Myocyte (in vitro differentiated cells): ENCODE measurements around the gene PPARG. TPM values are rescaled to one million over a fixed set of nuclear protein-coding genes. Genes with fewer than 3 reads are reported as not detected.
"Not testable (repeated sequence)": the region's sequence is repeated elsewhere in the genome, so short reads cannot be mapped to it uniquely, and the experiment has no call there.

Experiments
- DNase-seq: peaks from one replicate; pipeline ENCODE4 v3.0.0-alpha.2; 2012; ENCODE audit warnings: low read depth
- total RNA-seq: library from RNA; depleted of rRNA; stranded (reverse); fragments of >200 nt; gene quantifications from 2 replicates; pipeline ENCODE4 v1.2.3, GENCODE V29; 2014

The PPARG gene
- total RNA-seq, 1 donor from 2014 or later: 1.2 TPM

DNA sequence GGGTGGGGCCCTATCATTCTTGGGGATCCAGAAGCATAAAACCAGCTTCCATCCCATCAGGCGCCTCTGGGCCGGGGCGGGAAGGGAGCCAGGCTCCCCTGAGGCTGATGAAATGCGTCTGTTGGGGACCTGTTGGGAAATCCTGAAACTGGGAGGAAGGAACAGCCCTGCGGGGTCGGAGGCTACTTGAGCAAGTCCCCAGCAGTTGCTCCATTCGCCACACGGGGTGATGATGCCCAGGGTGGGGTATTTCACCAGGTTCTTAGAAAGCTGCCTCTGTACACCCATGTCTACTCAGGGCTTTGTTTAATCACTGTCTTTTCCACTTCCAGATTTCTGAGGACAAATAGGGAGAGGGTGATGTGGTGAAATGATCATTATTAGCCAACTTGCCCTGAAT lies 170.0 kb downstream of the PPARG start:
- DNase-seq: no peak

GRCh38 chr3:12460127-12460526 lies 171.3 kb downstream of the PPARG start:
- no peak for DNase-seq

GRCh38 chr3:12461097-12461649 lies 172.3 kb downstream of the PPARG start:
- DNase-seq: no peak

DNA sequence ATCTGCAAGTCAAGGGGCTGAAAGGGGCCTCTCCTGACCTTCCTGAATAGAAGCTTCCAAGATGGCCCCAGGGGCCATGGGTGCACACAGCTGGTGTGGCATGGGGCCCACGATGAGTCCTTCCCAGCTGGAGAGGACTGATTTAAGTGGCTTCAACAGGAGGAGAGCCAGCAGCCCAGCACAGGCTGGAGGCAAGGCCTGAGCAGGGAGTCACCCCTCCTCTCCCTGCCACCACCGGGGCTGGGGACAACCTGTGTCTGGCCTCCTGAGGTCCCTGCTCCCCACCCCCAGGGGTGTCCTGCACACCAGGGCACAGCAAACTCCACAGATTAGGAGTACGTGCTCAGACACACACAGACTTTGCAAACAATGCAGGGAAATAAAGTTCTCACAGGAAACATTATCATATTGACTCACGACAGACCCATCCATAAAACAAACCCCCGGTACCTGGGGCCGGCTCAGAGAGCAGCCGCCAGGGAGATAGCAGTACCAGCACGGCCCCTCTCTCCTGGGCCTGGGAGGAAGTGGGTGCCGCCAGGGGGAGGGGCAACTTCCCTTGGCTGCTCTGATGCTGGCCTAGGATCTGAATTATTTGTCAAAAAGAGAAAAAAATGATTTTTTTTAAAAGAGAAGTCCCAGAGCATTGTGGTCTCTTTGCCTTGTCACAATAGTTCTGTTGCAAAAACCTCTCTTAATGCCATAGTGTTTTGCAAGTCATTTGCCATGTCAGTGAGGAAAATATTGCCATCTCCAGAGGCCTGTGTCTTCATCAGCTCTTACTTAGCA lies 173.5 kb downstream of the PPARG start:
- no peak for DNase-seq

GRCh38 chr3:12463686-12464085 lies 174.8 kb downstream of the PPARG start:
- peak; percentile 53 for DNase-seq

DNA sequence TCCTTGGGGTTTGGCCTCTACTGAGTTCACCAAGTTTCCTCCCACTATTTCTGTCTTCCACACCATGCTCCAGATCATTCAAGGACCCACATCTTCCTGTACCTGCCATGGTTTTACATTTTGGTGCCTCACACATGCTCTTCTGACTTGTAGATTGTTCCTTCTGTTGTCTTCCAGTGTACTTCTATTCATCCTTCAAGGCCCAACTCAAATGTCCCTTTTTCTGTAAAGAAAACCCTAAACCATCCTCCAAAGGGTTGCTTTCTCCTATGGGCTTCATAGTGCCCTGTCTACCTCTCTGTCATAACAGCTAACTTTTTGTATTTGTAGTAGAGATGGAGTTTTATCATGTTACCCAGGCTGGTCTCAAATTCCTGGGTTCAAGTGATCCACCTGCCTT lies 175.3 kb downstream of the PPARG start:
- no peak for DNase-seq

- DNase-seq: no peak
Observed at GRCh38 chr3:12465151-12465835, 176.4 kb downstream of the PPARG start.

- no peak for DNase-seq
Observed at GRCh38 chr3:12465836-12466225, 177.0 kb downstream of the PPARG start.

DNA sequence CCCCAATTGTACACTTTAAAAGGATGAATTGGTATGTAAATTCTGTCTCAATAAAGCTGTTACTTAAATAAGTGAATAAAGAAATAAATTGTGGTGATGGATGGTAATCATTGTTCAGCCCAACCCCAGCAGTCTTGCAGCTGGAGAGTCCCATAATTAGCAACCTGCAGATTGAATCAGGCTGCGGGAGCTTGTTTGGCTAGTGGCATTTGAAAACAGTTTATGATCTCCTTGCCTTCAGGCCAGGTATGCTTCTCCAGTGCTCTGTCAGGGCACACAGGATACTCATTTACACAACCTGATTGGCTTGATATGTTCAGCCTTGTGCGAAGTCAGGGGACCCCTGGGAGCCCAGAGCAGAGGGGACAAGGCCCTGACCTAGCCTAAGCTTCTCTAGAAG lies 178.9 kb downstream of the PPARG start:
- no peak for DNase-seq

DNA sequence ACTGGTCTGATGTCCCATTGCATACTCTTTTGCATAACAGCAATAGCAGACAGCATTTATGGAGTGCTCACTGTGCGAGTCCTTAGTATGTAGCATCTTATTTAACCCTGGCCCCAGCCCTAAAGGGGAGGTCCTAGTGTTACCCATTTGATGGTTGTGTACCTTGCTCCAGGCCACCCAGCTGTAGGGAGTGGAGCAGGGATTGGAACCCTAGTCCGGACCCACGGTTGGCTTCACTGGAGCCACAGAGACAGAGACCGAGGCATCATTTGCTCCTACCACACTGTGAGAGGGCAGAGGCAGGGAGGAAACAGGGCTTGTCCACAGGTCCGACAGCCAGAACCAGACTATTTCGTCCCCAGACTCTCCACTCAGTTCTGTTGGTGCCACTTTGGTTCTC lies 179.4 kb downstream of the PPARG start:
- no peak for DNase-seq

DNA sequence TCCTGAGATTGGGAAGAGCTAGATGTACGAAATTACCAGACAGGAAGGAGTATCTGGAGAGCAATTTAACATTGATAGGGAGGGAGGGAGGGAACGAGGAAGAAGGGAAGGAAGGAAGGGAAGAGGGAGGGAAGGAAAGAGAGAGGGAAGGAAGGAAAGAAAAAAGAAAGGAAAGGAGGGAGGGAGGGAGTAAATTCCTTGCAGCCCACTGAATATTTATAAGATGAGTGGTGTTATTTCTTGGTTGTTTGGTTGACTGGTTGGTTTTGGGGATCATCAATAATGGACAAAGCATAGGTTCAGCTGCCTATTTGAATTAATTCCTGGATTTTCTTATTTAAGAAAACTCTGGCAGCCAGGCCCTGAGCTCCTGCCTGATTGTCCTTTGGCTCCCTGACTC lies 179.9 kb downstream of the PPARG start:
- no peak for DNase-seq

DNA sequence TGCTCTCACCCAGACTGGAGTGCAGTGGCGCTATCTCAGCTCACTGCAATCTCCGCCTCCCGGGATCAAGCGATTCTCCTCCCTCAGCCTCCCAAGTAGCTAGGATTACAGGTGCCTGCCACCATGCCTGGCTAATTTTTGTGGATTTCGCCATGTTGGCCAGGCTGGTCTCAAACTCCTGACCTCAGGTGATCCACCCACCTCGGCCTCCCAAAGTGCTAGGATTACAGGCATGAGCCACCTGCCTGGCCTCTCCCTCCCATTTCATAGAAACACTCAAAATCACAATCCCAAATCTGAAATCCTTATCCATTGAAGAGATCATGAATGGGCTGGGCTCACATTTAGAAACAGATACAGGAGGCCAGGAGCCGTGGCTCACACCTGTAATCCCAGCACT lies 180.4 kb downstream of the PPARG start:
- DNase-seq: not testable (repeated sequence)

- DNase-seq: no peak
Observed at GRCh38 chr3:12470111-12470510, 181.2 kb downstream of the PPARG start.

- DNase-seq: no peak
Observed at GRCh38 chr3:12470680-12471079, 181.8 kb downstream of the PPARG start.

DNA sequence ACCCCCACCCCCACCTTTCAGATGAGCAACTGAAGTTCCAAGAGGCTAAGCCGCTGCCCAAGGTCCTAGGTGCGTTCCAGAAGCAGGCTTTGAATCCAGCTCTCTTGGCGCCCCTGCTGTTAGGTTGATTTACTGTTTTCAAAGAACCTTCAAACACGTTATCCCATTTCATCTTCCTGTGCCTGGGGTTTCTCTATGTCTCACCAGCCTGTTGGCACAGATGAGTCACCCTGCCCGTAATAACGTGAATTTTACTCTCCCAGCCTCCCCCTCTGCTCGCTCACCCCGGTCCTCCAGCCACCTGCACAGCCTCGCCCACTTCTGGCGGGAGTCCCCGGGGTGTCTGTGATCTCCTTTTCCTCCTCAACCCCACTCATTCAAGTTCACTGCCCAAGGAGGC lies 182.4 kb downstream of the PPARG start:
- DNase-seq: peak; percentile 45

GRCh38 chr3:12472000-12472610 lies 183.2 kb downstream of the PPARG start:
- DNase-seq: no peak

DNA sequence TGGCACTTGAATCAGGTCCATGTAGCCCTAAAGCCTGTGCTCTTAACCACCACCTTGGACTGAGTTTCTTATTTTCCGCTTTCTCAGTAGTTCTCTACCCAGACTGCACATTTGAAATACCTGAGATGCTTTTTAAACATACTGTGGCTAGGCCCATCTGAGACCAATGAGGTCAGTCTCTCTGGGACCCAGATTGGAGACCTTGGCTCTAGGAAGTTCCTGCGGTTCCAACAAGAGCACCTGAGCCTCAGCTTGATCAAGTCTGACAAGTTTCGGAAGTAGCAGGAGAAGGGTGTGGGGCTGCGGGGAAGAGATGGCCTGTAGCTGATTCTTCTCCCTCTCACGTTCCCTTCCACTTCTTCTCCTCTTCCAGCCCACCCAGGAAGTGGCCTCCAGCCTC lies 183.9 kb downstream of the PPARG start:
- DNase-seq: no peak

GRCh38 chr3:12473511-12473910 lies 184.6 kb downstream of the PPARG start:
- no peak for DNase-seq

DNA sequence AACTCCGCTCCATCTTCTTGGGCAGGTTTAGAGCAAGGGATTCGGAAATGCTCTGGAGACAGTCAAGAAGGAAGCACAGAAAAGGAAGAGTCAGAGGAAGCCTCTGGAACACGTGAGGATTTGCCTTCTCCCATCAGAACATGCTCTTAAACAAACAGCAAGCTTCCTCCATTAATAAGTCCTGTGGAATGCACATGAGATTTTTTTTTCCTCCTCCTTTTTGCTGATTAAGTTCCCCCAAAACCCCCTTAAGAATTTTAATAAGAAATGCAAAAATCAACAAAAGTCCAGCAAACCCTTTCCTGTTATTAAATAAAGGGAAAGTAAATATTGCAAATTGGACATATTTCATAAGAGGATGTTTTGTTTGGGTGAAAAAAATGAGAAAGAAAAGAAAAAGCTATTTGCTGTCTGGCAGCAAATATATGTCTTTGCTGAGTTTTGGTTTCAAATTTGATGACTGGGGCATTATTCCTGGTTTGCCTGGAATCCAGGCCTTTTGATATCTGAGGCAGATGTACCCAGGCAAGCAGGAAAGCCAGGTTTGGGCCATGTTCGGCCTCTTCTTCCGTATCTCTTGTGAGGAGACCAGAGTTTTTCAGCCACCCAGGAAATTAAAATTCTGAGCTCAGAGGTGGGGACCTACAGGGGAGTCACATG lies 187.5 kb downstream of the PPARG start:
- DNase-seq: no peak

DNA sequence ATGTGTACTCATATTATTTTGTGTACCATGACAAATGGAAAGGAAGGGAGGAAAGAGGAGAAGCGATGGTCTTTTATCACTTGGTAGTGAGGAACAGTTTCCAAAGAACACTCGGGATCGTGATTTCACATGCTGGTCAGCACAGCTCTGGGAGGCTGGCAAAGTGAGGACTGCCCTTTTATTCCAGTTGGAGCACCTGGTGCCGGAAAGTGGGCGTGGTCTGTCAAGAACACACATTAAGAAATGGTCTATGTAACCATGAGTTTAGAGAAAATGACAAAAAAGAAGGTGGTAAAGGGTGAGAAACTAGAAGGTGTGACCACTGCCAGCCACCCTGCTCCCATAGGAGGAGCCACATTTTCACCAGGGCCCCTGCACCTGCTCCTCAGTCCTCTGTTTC lies 188.4 kb downstream of the PPARG start:
- DNase-seq: no peak

GRCh38 chr3:12478326-12478725 lies 189.5 kb downstream of the PPARG start:
- DNase-seq: no peak

DNA sequence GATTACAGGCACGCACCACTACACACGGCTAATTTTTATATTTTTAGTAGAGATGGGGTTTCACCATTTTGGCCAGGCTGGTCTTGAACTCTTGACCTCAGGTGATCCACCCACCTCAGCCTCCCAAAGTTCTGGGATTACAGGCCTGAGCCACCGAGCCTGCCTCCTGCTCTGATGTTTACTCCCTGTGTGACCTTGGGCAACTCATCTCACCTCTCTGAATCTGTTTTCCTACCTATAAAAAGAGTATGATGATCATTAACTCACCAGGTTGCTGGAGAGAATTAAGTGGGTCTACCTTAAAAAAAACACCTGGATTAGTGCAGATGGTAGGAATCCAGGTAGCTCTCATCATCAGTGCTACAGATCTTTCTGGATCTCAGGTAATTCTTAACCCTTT lies 190.3 kb downstream of the PPARG start:
- DNase-seq: not testable (repeated sequence)
